ENCODE measurements around the gene ATXN1.

- TF ChIP-seq CTCF (IDR thresholded peaks at IDR 0.05; ENCODE audit: insufficient read depth, low read length, poor library complexity, severe bottlenecking) = no peak
- TF ChIP-seq EZH2phosphoT487 (conservative IDR thresholded peaks at IDR 0.05; ENCODE audit: low read length) = no peak
Observed at GRCh38 chr6:16570221-16570553, 191.1 kb downstream of the ATXN1 start.
